Measurements from ENCODE around the gene NKAIN2.

DNA sequence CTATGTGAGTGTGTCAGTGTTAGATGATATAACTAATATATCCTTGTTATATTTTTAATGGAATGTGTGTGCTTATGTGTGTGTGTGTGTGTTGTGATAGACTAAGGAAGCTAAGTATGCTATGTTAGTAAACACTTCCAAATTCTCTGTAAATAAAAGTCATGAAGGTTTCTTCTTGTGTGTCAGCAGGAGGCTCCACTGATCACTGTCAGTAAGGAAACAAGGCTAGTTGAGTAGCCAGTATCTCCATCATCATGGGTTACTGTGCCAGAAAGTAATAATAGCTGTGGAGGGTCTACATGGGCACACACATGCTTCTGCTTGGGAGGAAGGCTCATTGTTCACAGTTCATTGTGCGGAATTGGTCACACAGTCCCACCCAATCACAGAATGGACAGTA, 855.8 kb downstream of the NKAIN2 start:
- TF ChIP-seq, protein P1, sequence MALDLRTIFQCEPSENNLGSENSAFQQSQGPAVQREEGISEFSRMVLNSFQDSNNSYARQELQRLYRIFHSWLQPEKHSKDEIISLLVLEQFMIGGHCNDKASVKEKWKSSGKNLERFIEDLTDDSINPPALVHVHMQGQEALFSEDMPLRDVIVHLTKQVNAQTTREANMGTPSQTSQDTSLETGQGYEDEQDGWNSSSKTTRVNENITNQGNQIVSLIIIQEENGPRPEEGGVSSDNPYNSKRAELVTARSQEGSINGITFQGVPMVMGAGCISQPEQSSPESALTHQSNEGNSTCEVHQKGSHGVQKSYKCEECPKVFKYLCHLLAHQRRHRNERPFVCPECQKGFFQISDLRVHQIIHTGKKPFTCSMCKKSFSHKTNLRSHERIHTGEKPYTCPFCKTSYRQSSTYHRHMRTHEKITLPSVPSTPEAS (tag by site-specific recombination; IDR thresholded peaks at IDR 0.05): no peak
- TF ChIP-seq CTCF (tag by site-specific recombination; IDR thresholded peaks at IDR 0.05) (no peak), ZNF157 (tag by site-specific recombination; IDR thresholded peaks at IDR 0.05) (no peak), ZNF302 (tag by site-specific recombination; IDR thresholded peaks at IDR 0.05; ENCODE audit: low read depth) (no peak), BCL11A (tag by site-specific recombination; IDR thresholded peaks at IDR 0.05; ENCODE audit: low read depth) (no peak), ZNF76 (tag by site-specific recombination; IDR thresholded peaks at IDR 0.05; ENCODE audit: borderline replicate concordance, low read depth) (no peak), MEIS1 (CRISPR knock-in tag; IDR thresholded peaks at IDR 0.05; ENCODE audit: borderline replicate concordance) (no peak), ZNF777 (tag by site-specific recombination; IDR thresholded peaks at IDR 0.05; ENCODE audit: borderline replicate concordance) (no peak), ZNF274 (IDR thresholded peaks at IDR 0.05; ENCODE audit: low read length) (no peak), ZNF274 (tag by site-specific recombination; IDR thresholded peaks at IDR 0.05; ENCODE audit: borderline replicate concordance) (no peak), SP7 (tag by site-specific recombination; IDR thresholded peaks at IDR 0.05) (no peak), KLF17 (tag by site-specific recombination; IDR thresholded peaks at IDR 0.05) (no peak), ZNF16 (tag by site-specific recombination; IDR thresholded peaks at IDR 0.05; ENCODE audit: low read depth) (no peak), SP2 (tag by site-specific recombination; IDR thresholded peaks at IDR 0.05) (no peak)
- TF ChIP-seq, protein P2, sequence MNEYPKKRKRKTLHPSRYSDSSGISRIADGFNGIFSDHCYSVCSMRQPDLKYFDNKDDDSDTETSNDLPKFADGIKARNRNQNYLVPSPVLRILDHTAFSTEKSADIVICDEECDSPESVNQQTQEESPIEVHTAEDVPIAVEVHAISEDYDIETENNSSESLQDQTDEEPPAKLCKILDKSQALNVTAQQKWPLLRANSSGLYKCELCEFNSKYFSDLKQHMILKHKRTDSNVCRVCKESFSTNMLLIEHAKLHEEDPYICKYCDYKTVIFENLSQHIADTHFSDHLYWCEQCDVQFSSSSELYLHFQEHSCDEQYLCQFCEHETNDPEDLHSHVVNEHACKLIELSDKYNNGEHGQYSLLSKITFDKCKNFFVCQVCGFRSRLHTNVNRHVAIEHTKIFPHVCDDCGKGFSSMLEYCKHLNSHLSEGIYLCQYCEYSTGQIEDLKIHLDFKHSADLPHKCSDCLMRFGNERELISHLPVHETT (tag by site-specific recombination; IDR thresholded peaks at IDR 0.05): no peak
